ENCODE measurements around the gene SNRNP200. TPM values are rescaled to one million over a fixed set of nuclear protein-coding genes. Genes with fewer than 3 reads are reported as not detected.

The SNRNP200 gene
- total and polyA plus RNA-seq, 2 donors from 2014 or later = 46.7 to 118 TPM

DNA sequence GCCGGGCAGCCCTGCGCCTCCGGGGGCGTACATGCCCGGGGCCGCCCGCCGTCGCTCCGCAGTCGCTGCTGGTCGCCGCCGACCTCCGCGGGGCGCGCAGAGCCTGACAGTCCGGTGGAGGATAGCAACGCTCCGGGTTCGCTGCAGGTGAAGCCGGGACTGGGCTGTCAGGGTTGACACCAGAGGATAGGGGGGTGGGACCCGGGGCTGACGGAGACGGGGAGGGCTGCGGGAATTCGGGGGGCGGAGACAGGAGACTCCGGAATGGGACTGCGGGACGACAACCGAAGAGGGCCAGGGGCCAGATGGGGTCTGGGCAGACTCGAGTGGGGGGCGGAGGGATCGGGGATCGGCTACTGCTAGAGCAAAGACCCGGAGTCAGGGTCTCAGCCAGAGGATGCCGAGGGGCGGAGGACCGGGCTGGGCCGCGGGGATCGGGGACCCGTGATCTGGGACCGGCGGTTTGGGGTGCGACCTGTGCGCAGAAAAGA is 40.0 kb downstream of the SNRNP200 start:
- H3K9ac ChIP-seq (ENCODE audit: low read length in 3 of 3) = peak overlapping the region; percentile 35 to 93 (median 37)
- peaks cover 8 to 39% (median 35%) of the 10 kb centered on the region in 3 donors for H3K4me1 ChIP-seq (ENCODE audit: control insufficient read depth in 2 of 3, insufficient read depth in 2 of 3, low read depth in 1 of 3, low read length in 3 of 3)
- TF ChIP-seq, protein P1, sequence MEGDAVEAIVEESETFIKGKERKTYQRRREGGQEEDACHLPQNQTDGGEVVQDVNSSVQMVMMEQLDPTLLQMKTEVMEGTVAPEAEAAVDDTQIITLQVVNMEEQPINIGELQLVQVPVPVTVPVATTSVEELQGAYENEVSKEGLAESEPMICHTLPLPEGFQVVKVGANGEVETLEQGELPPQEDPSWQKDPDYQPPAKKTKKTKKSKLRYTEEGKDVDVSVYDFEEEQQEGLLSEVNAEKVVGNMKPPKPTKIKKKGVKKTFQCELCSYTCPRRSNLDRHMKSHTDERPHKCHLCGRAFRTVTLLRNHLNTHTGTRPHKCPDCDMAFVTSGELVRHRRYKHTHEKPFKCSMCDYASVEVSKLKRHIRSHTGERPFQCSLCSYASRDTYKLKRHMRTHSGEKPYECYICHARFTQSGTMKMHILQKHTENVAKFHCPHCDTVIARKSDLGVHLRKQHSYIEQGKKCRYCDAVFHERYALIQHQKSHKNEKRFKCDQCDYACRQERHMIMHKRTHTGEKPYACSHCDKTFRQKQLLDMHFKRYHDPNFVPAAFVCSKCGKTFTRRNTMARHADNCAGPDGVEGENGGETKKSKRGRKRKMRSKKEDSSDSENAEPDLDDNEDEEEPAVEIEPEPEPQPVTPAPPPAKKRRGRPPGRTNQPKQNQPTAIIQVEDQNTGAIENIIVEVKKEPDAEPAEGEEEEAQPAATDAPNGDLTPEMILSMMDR (IDR thresholded peaks at IDR 0.05; ENCODE audit: borderline replicate concordance, extremely low read depth, insufficient read depth) = no peak
- no peak for DNase-seq
- intact Hi-C loops (cut with DNase I) = no loop called here
- no peaks in the 10 kb centered on the region for H3K9me3 ChIP-seq (ENCODE audit: control insufficient read depth in 2 of 3, insufficient read depth in 1 of 3, low read length in 3 of 3)
- H3K36me3 ChIP-seq (ENCODE audit: control insufficient read depth in 2 of 3, insufficient read depth in 3 of 3, low read length in 3 of 3) = peaks cover 7 to 27% (median 17%) of the 10 kb centered on the region in 3 donors
- H3K27me3 ChIP-seq (ENCODE audit: control insufficient read depth, insufficient read depth, low read length) = no peaks in the 10 kb centered on the region
- no peak for FAIRE-seq
- peak overlapping the region; percentile 59 to 90 (median 72) for H3K4me3 ChIP-seq (ENCODE audit: low read length in 3 of 3)
- peak overlapping the region; percentile 95 for H3K27ac ChIP-seq (ENCODE audit: low read depth in 2 of 2, low read length in 2 of 2)

DNA sequence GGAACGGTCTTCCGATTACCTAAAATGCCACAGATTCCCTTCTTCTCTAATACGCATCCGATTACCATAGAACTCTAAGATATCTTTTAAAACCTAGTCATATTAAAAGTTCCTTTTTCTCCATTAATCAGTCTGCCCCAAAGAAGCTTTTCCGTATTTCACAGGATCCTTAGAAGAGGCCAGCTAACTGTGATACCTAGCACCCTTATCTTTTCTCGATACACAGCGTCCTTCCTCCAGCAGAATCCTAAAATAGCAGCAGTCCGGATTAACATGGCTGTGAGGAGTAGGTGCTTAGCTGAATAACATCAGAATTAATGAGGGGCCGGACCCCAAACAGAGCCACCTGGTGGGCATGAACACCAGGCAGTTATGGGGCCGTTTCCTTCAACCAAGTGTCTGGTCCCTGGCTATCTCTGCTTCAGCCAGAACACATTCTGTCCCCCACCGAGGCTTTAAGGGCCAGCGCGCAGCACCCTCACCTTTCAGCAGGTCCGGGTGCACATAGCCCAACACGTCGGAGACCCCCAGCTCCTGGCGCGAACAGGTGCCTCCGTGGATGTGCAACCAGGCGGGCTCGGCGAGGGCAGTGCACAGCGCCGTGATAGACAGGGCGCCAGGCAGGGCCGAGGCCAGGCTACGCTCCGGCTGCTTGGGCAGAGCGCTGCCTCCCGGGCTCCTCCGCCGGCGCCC is 40.5 kb downstream of the SNRNP200 start:
- TF ChIP-seq, protein P1 (IDR thresholded peaks at IDR 0.05; ENCODE audit: borderline replicate concordance, extremely low read depth, insufficient read depth) = no peak
- no peak for FAIRE-seq
- Histone ChIP-seq H3K9me3 (ENCODE audit: control insufficient read depth in 2 of 3, insufficient read depth in 1 of 3, low read length in 3 of 3) (no peaks in the 10 kb centered on the region), H3K9ac (ENCODE audit: low read length in 3 of 3) (peak overlapping the region; percentile 45 to 93 (median 68)), H3K36me3 (ENCODE audit: control insufficient read depth in 2 of 3, insufficient read depth in 3 of 3, low read length in 3 of 3) (peaks cover 7 to 24% (median 17%) of the 10 kb centered on the region in 3 donors), H3K27ac (ENCODE audit: low read depth in 2 of 2, low read length in 2 of 2) (peak overlapping the region; percentile 95), H3K4me1 (ENCODE audit: control insufficient read depth in 2 of 3, insufficient read depth in 2 of 3, low read depth in 1 of 3, low read length in 3 of 3) (peaks cover 8 to 45% (median 41%) of the 10 kb centered on the region in 3 donors), H3K4me3 (ENCODE audit: low read length in 3 of 3) (peak overlapping the region; percentile 43 to 90 (median 72)), H3K27me3 (ENCODE audit: control insufficient read depth, insufficient read depth, low read length) (no peaks in the 10 kb centered on the region)
- intact Hi-C loops (cut with DNase I) = no loop called here
- DNase-seq = peak; percentile 69 to 89 (median 74)

DNA sequence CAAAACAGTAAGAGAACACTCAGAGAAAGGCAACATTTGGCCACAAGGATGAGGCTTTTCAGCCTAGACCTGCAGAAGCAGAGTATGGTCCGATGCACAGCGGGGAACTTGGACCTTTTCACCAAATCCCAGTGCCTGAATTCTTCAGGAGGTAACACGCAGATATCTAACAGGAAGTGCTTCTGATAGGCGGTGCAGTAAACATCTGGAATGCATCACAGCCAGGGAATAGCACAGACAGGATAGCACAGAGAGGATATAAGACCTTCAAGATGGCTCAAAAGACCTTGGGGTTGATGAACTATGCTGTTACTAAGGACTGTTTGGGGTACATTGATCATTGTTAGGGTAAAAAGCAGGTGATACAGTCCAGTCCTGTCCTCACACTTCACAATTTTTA is 41.3 kb downstream of the SNRNP200 start:
- intact Hi-C loops (cut with DNase I) = no loop called here
- no peak for DNase-seq
- peaks cover 8 to 52% (median 48%) of the 10 kb centered on the region in 3 donors for H3K4me1 ChIP-seq (ENCODE audit: control insufficient read depth in 2 of 3, insufficient read depth in 2 of 3, low read depth in 1 of 3, low read length in 3 of 3)
- H3K9me3 ChIP-seq (ENCODE audit: control insufficient read depth in 2 of 3, insufficient read depth in 1 of 3, low read length in 3 of 3) = no peaks in the 10 kb centered on the region
- H3K27me3 ChIP-seq (ENCODE audit: control insufficient read depth, insufficient read depth, low read length) = no peaks in the 10 kb centered on the region
- peak overlapping the region; percentile 5 to 90 (median 72) for H3K4me3 ChIP-seq (ENCODE audit: low read length in 3 of 3)
- H3K27ac ChIP-seq (ENCODE audit: low read depth in 2 of 2, low read length in 2 of 2) = peak overlapping the region in 1 of 2 donors; percentile 95
- TF ChIP-seq, protein P1 (IDR thresholded peaks at IDR 0.05; ENCODE audit: borderline replicate concordance, extremely low read depth, insufficient read depth) = no peak
- peak overlapping the region in 2 of 3 donors; percentile 4 to 93 for H3K9ac ChIP-seq (ENCODE audit: low read length in 3 of 3)
- peaks cover 7 to 20% (median 15%) of the 10 kb centered on the region in 3 donors for H3K36me3 ChIP-seq (ENCODE audit: control insufficient read depth in 2 of 3, insufficient read depth in 3 of 3, low read length in 3 of 3)
- FAIRE-seq = no peak

Data from kidney (tissue), 14 donors.